ENCODE results near the gene CNKSR3.

Gene CNKSR3

GRCh38 chr6:154402081-154402780 lies 108.3 kb downstream of the CNKSR3 start:
- H2BK120ac ChIP-seq (ENCODE audit: low read depth, low read length), result no peak overlapping the region
- H2AK5ac ChIP-seq (ENCODE audit: low read length), result no peak overlapping the region
- no peak overlapping the region for H3K56ac ChIP-seq (ENCODE audit: low read length)
- H3K4me2 ChIP-seq (ENCODE audit: low read length), result no peak overlapping the region
- no peaks in the 10 kb centered on the region for H3K79me2 ChIP-seq (ENCODE audit: control insufficient read depth, insufficient read depth, low read length)
- H4K5ac ChIP-seq (ENCODE audit: low read length), result no peak overlapping the region
- H2BK5ac ChIP-seq (ENCODE audit: low read length), result no peak overlapping the region
- no peaks in the 10 kb centered on the region for H3K79me1 ChIP-seq (ENCODE audit: low read length)
- no peak overlapping the region for H3K27ac ChIP-seq (ENCODE audit: low read depth, low read length)
- no peak overlapping the region for H3K4me3 ChIP-seq (ENCODE audit: low read length)
- no peak overlapping the region for H2BK15ac ChIP-seq (replicated peaks; ENCODE audit: low read depth)
- H3K4ac ChIP-seq (ENCODE audit: low read depth, low read length), result no peak overlapping the region
- H3K27me3 ChIP-seq (ENCODE audit: insufficient read depth, low read length, poor library complexity), result no peaks in the 10 kb centered on the region
- H3K36me3 ChIP-seq (ENCODE audit: control insufficient read depth, insufficient read depth, low read length), result peaks cover 3% of the 10 kb centered on the region
- no peak overlapping the region for H3K23ac ChIP-seq (ENCODE audit: low read length)
- H4K8ac ChIP-seq (ENCODE audit: low read depth, low read length), result no peak overlapping the region
- DNase-seq, result no peak
- WGBS (ENCODE audit: extremely low coverage, insufficient coverage, low lambda C conversion rate), result no CpG with 5 or more reads among the region's 6 CpGs
- no peak overlapping the region for H3K18ac ChIP-seq (ENCODE audit: low read length)
- no peaks in the 10 kb centered on the region for H3K4me1 ChIP-seq (ENCODE audit: control insufficient read depth, low read depth, low read length)
- no peak overlapping the region for H3K9ac ChIP-seq (ENCODE audit: low read length)

- Histone ChIP-seq H3K4ac (ENCODE audit: low read depth, low read length) (no peak overlapping the region), H3K18ac (ENCODE audit: low read length) (no peak overlapping the region), H2BK5ac (ENCODE audit: low read length) (no peak overlapping the region), H3K27ac (ENCODE audit: low read depth, low read length) (no peak overlapping the region), H3K56ac (ENCODE audit: low read length) (no peak overlapping the region), H3K36me3 (ENCODE audit: control insufficient read depth, insufficient read depth, low read length) (peaks cover 3% of the 10 kb centered on the region), H3K4me2 (ENCODE audit: low read length) (no peak overlapping the region), H3K27me3 (ENCODE audit: insufficient read depth, low read length, poor library complexity) (no peaks in the 10 kb centered on the region), H3K9ac (ENCODE audit: low read length) (no peak overlapping the region), H3K23ac (ENCODE audit: low read length) (no peak overlapping the region), H2BK15ac (replicated peaks; ENCODE audit: low read depth) (no peak overlapping the region), H4K5ac (ENCODE audit: low read length) (no peak overlapping the region), H3K79me2 (ENCODE audit: control insufficient read depth, insufficient read depth, low read length) (no peaks in the 10 kb centered on the region), H2AK5ac (ENCODE audit: low read length) (no peak overlapping the region), H2BK120ac (ENCODE audit: low read depth, low read length) (no peak overlapping the region), H4K8ac (ENCODE audit: low read depth, low read length) (no peak overlapping the region), H3K4me3 (ENCODE audit: low read length) (no peak overlapping the region), H3K79me1 (ENCODE audit: low read length) (no peaks in the 10 kb centered on the region), H3K4me1 (ENCODE audit: control insufficient read depth, low read depth, low read length) (no peaks in the 10 kb centered on the region)
- DNase-seq, result no peak
- no CpG with 5 or more reads among the region's 5 CpGs for WGBS (ENCODE audit: extremely low coverage, insufficient coverage, low lambda C conversion rate)
Observed at GRCh38 chr6:154399097-154399496, 111.4 kb downstream of the CNKSR3 start.

- no peak for DNase-seq
- peaks cover 3% of the 10 kb centered on the region for H3K36me3 ChIP-seq (ENCODE audit: control insufficient read depth, insufficient read depth, low read length)
- H3K79me2 ChIP-seq (ENCODE audit: control insufficient read depth, insufficient read depth, low read length), result no peaks in the 10 kb centered on the region
- H2BK15ac ChIP-seq (replicated peaks; ENCODE audit: low read depth), result no peak overlapping the region
- WGBS (ENCODE audit: extremely low coverage, insufficient coverage, low lambda C conversion rate), result no CpG with 5 or more reads among the region's 9 CpGs
- H3K27ac ChIP-seq (ENCODE audit: low read depth, low read length), result no peak overlapping the region
- no peak overlapping the region for H4K8ac ChIP-seq (ENCODE audit: low read depth, low read length)
- no peaks in the 10 kb centered on the region for H3K79me1 ChIP-seq (ENCODE audit: low read length)
- no peak overlapping the region for H3K4me3 ChIP-seq (ENCODE audit: low read length)
- H2AK5ac ChIP-seq (ENCODE audit: low read length), result no peak overlapping the region
- no peak overlapping the region for H4K5ac ChIP-seq (ENCODE audit: low read length)
- no peak overlapping the region for H2BK5ac ChIP-seq (ENCODE audit: low read length)
- no peak overlapping the region for H3K56ac ChIP-seq (ENCODE audit: low read length)
- H3K27me3 ChIP-seq (ENCODE audit: insufficient read depth, low read length, poor library complexity), result no peaks in the 10 kb centered on the region
- H2BK120ac ChIP-seq (ENCODE audit: low read depth, low read length), result no peak overlapping the region
- no peaks in the 10 kb centered on the region for H3K4me1 ChIP-seq (ENCODE audit: control insufficient read depth, low read depth, low read length)
- no peak overlapping the region for H3K4me2 ChIP-seq (ENCODE audit: low read length)
- no peak overlapping the region for H3K9ac ChIP-seq (ENCODE audit: low read length)
- no peak overlapping the region for H3K18ac ChIP-seq (ENCODE audit: low read length)
- H3K23ac ChIP-seq (ENCODE audit: low read length), result no peak overlapping the region
- H3K4ac ChIP-seq (ENCODE audit: low read depth, low read length), result no peak overlapping the region
Observed at GRCh38 chr6:154397491-154398195, 112.8 kb downstream of the CNKSR3 start.

- no peak overlapping the region for H4K8ac ChIP-seq (ENCODE audit: low read depth, low read length)
- H3K4me3 ChIP-seq (ENCODE audit: low read length), result no peak overlapping the region
- DNase-seq, result no peak
- H3K4me1 ChIP-seq (ENCODE audit: control insufficient read depth, low read depth, low read length), result no peaks in the 10 kb centered on the region
- no peak overlapping the region for H3K9ac ChIP-seq (ENCODE audit: low read length)
- H3K4me2 ChIP-seq (ENCODE audit: low read length), result no peak overlapping the region
- no peak overlapping the region for H2AK5ac ChIP-seq (ENCODE audit: low read length)
- H3K4ac ChIP-seq (ENCODE audit: low read depth, low read length), result no peak overlapping the region
- no peaks in the 10 kb centered on the region for H3K79me1 ChIP-seq (ENCODE audit: low read length)
- no peak overlapping the region for H2BK5ac ChIP-seq (ENCODE audit: low read length)
- no peaks in the 10 kb centered on the region for H3K27me3 ChIP-seq (ENCODE audit: insufficient read depth, low read length, poor library complexity)
- H3K36me3 ChIP-seq (ENCODE audit: control insufficient read depth, insufficient read depth, low read length), result no peaks in the 10 kb centered on the region
- no peak overlapping the region for H3K56ac ChIP-seq (ENCODE audit: low read length)
- no peaks in the 10 kb centered on the region for H3K79me2 ChIP-seq (ENCODE audit: control insufficient read depth, insufficient read depth, low read length)
- H3K18ac ChIP-seq (ENCODE audit: low read length), result no peak overlapping the region
- H2BK15ac ChIP-seq (replicated peaks; ENCODE audit: low read depth), result no peak overlapping the region
- H2BK120ac ChIP-seq (ENCODE audit: low read depth, low read length), result no peak overlapping the region
- no peak overlapping the region for H4K5ac ChIP-seq (ENCODE audit: low read length)
- H3K23ac ChIP-seq (ENCODE audit: low read length), result no peak overlapping the region
- no peak overlapping the region for H3K27ac ChIP-seq (ENCODE audit: low read depth, low read length)
- WGBS (ENCODE audit: extremely low coverage, insufficient coverage, low lambda C conversion rate), result no CpG with 5 or more reads among the region's 6 CpGs
Observed at GRCh38 chr6:154395878-154396277, 114.6 kb downstream of the CNKSR3 start.

- DNase-seq, result no peak
- Histone ChIP-seq H3K4me1 (ENCODE audit: control insufficient read depth, low read depth, low read length) (no peaks in the 10 kb centered on the region), H3K27ac (ENCODE audit: low read depth, low read length) (no peak overlapping the region), H4K8ac (ENCODE audit: low read depth, low read length) (no peak overlapping the region), H3K27me3 (ENCODE audit: insufficient read depth, low read length, poor library complexity) (no peaks in the 10 kb centered on the region), H2BK15ac (replicated peaks; ENCODE audit: low read depth) (no peak overlapping the region), H2AK5ac (ENCODE audit: low read length) (no peak overlapping the region), H3K4me3 (ENCODE audit: low read length) (no peak overlapping the region), H3K36me3 (ENCODE audit: control insufficient read depth, insufficient read depth, low read length) (no peaks in the 10 kb centered on the region), H3K23ac (ENCODE audit: low read length) (no peak overlapping the region), H3K18ac (ENCODE audit: low read length) (no peak overlapping the region), H3K79me1 (ENCODE audit: low read length) (no peaks in the 10 kb centered on the region), H3K4ac (ENCODE audit: low read depth, low read length) (no peak overlapping the region), H2BK5ac (ENCODE audit: low read length) (no peak overlapping the region), H3K4me2 (ENCODE audit: low read length) (no peak overlapping the region), H4K5ac (ENCODE audit: low read length) (no peak overlapping the region), H3K79me2 (ENCODE audit: control insufficient read depth, insufficient read depth, low read length) (no peaks in the 10 kb centered on the region), H2BK120ac (ENCODE audit: low read depth, low read length) (no peak overlapping the region), H3K56ac (ENCODE audit: low read length) (no peak overlapping the region), H3K9ac (ENCODE audit: low read length) (no peak overlapping the region)
Observed at GRCh38 chr6:154395316-154395715, 115.2 kb downstream of the CNKSR3 start.

- no peaks in the 10 kb centered on the region for H3K4me1 ChIP-seq (ENCODE audit: control insufficient read depth, low read depth, low read length)
- no peak overlapping the region for H3K56ac ChIP-seq (ENCODE audit: low read length)
- H2BK5ac ChIP-seq (ENCODE audit: low read length), result no peak overlapping the region
- no peak overlapping the region for H3K4ac ChIP-seq (ENCODE audit: low read depth, low read length)
- H2AK5ac ChIP-seq (ENCODE audit: low read length), result no peak overlapping the region
- H3K36me3 ChIP-seq (ENCODE audit: control insufficient read depth, insufficient read depth, low read length), result no peaks in the 10 kb centered on the region
- no peak overlapping the region for H3K23ac ChIP-seq (ENCODE audit: low read length)
- no peak overlapping the region for H2BK120ac ChIP-seq (ENCODE audit: low read depth, low read length)
- no peak overlapping the region for H3K9ac ChIP-seq (ENCODE audit: low read length)
- DNase-seq, result no peak
- no peak overlapping the region for H4K5ac ChIP-seq (ENCODE audit: low read length)
- no peak overlapping the region for H3K4me2 ChIP-seq (ENCODE audit: low read length)
- no peak overlapping the region for H3K18ac ChIP-seq (ENCODE audit: low read length)
- no peak overlapping the region for H3K27ac ChIP-seq (ENCODE audit: low read depth, low read length)
- H3K79me1 ChIP-seq (ENCODE audit: low read length), result no peaks in the 10 kb centered on the region
- H3K79me2 ChIP-seq (ENCODE audit: control insufficient read depth, insufficient read depth, low read length), result no peaks in the 10 kb centered on the region
- H3K4me3 ChIP-seq (ENCODE audit: low read length), result no peak overlapping the region
- no CpG with 5 or more reads among the region's 3 CpGs for WGBS (ENCODE audit: extremely low coverage, insufficient coverage, low lambda C conversion rate)
- no peak overlapping the region for H2BK15ac ChIP-seq (replicated peaks; ENCODE audit: low read depth)
- H3K27me3 ChIP-seq (ENCODE audit: insufficient read depth, low read length, poor library complexity), result no peaks in the 10 kb centered on the region
- H4K8ac ChIP-seq (ENCODE audit: low read depth, low read length), result no peak overlapping the region
Observed at GRCh38 chr6:154394571-154394970, 115.9 kb downstream of the CNKSR3 start.
